WERI-Rb-1 (cell line): ENCODE measurements around the gene RET.

Experiments used
- DNase-seq: peaks from one replicate; pipeline ENCODE4 v3.0.0-alpha.2; 2020
- H3K27ac ChIP-seq: fragments of 250-450 bp; sonication (Bioruptor Pico); 2 replicates; pipeline ENCODE4 v1.5.1; 2020; ENCODE audit warnings: mild to moderate bottlenecking, moderate library complexity
- H3K27me3 ChIP-seq: fragments of 250-450 bp; sonication (Bioruptor Pico); 2 replicates; pipeline ENCODE4 v1.5.1; 2021; ENCODE audit warnings: mild to moderate bottlenecking, low read depth, moderate library complexity; ENCODE audit not compliant: insufficient read depth, severe bottlenecking
- H3K36me3 ChIP-seq: fragments of 250-450 bp; sonication (Bioruptor Pico); 2 replicates; pipeline ENCODE4 v1.5.1; 2020; ENCODE audit warnings: mild to moderate bottlenecking, moderate library complexity
- H3K4me3 ChIP-seq: 2 replicates; pipeline ENCODE4 v1.5.1; 2011; ENCODE audit warnings: low read depth, mild to moderate bottlenecking, control low read depth, low read length
- H3K9me3 ChIP-seq: fragments of 250-450 bp; sonication (Bioruptor Pico); 2 replicates; pipeline ENCODE4 v1.5.1; 2021; ENCODE audit warnings: mild to moderate bottlenecking, moderate library complexity; ENCODE audit not compliant: severe bottlenecking
- CTCF ChIP-seq: IDR thresholded peaks from 2 replicates; pipeline ENCODE4 v1.5.1; 2011; ENCODE audit warnings: low read depth, mild to moderate bottlenecking, control low read depth, inconsistent platforms, low read length

The RET gene

DNA sequence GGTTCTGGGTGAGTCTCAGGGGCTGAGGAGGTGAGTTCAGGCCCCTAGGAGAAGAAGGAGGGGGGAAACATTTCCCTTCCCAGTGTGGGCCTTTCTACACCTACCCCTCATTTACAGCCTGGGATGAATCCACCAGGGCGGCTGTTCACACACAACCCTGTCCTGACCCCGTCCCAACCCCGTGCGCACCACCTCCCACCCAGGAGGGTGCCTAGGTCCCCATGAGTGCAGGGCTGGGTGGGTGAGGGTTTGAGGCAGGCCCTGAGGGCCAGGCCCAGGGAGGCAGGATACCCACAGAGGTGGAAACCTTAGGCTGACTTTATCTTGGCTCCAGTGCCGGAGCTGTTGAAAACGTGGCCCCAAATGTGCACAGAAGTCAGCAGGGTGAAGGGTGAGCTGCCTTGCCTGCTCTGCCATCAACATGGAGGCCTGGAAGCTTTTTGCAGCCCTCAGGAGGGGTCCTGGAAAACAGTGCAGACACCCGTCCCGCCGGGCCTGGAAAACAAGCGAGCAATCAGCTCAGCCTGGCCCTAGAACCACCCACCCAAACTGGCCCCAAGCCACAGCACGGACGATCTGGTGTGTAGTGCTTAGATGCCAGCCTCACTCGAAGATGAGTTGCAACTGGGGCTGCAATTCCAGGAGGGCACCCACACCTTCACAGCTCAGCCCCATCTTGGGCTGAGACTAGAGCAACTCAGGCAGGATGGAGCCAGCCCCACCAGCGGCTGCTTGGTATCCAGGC, 9.3 kb upstream of the RET start:
- H3K27me3 ChIP-seq = peaks cover 88% of the 10 kb centered on the region
- DNase-seq = no peak
- no peak for TF ChIP-seq CTCF
- H3K27ac ChIP-seq = no peak overlapping the region
- no peaks in the 10 kb centered on the region for H3K9me3 ChIP-seq
- H3K36me3 ChIP-seq = no peaks in the 10 kb centered on the region
- H3K4me3 ChIP-seq = no peak overlapping the region

DNA sequence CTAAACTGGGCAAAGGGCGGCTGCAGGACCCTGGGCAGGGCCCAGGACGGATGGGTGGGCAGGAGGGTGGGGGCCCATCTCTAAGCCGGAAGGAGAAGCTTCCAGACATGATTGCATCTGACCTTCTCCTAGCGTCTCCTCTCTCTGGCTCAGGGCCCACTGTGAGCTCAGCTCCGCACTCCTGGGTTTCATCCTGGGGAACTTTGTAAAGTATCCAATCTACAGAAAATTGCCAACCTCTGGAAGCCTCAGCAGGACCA, 8.8 kb upstream of the RET start:
- H3K9me3 ChIP-seq = no peaks in the 10 kb centered on the region
- H3K36me3 ChIP-seq = no peaks in the 10 kb centered on the region
- no peak overlapping the region for H3K4me3 ChIP-seq
- DNase-seq = no peak
- no peak for TF ChIP-seq CTCF
- no peak overlapping the region for H3K27ac ChIP-seq
- peaks cover 89% of the 10 kb centered on the region for H3K27me3 ChIP-seq

GRCh38 chr10:43068471-43069210, 8.2 kb upstream of the RET start:
- peaks cover 90% of the 10 kb centered on the region for H3K27me3 ChIP-seq
- H3K9me3 ChIP-seq = no peaks in the 10 kb centered on the region
- H3K36me3 ChIP-seq = no peaks in the 10 kb centered on the region
- no peak overlapping the region for H3K4me3 ChIP-seq
- no peak overlapping the region for H3K27ac ChIP-seq
- no peak for DNase-seq
- TF ChIP-seq CTCF = no peak

GRCh38 chr10:43069211-43069515, 7.7 kb upstream of the RET start:
- Histone ChIP-seq H3K27ac (no peak overlapping the region), H3K9me3 (no peaks in the 10 kb centered on the region), H3K4me3 (no peak overlapping the region), H3K27me3 (peaks cover 88% of the 10 kb centered on the region), H3K36me3 (no peaks in the 10 kb centered on the region)
- TF ChIP-seq CTCF = no peak
- DNase-seq = no peak

- TF ChIP-seq CTCF = no peak
- no peak for DNase-seq
- Histone ChIP-seq H3K4me3 (no peak overlapping the region), H3K36me3 (no peaks in the 10 kb centered on the region), H3K9me3 (no peaks in the 10 kb centered on the region), H3K27me3 (peaks cover 91% of the 10 kb centered on the region), H3K27ac (no peak overlapping the region)
These were observed 7.3 kb upstream of the RET start for GRCh38 chr10:43069579-43069978.
